GM18868 (cell line): Measurements from ENCODE around the gene TUBB.

Experiments
- ATAC-seq: cut with Tn5 transposase; IDR thresholded peaks from one replicate; pipeline ENCODE4 v1.9.1; 2021; ENCODE audit warnings: mild to moderate bottlenecking, moderate library complexity; ENCODE audit not compliant: unreplicated experiment

TUBB gene

DNA sequence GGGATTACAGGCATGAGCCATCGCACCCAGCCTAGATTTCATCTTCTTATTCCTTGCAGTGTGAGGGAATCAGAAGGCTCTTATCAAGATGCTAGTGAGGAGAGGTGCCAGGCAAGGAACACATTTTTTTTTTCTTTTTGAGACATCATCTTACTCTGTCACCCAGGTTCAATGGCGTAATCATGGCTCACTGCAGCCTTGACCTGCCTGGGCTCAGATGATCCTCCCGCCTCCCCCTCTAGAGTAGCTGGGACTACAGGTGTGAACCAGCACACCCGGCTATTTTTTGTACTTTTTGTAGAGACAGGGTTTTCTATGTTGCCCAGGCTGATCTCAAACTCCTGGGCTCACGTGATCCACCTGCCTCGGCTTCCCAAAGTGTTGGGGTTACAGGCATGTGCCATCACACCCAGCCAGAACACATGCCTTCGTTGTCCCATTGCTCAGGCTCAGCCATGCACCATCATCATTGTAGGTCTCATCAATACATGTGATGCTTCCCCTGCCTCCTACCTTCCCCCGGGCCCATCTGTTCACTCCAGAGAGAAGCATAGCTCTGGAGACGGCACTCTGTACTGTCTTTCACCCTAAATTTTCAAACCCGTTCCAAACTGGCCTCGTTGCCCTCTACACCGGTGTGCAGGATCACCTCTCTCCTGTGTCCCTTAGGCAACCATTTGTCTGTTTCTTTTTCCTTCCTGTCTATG, 12.2 kb downstream of the TUBB start:
- ATAC-seq: no peak

DNA sequence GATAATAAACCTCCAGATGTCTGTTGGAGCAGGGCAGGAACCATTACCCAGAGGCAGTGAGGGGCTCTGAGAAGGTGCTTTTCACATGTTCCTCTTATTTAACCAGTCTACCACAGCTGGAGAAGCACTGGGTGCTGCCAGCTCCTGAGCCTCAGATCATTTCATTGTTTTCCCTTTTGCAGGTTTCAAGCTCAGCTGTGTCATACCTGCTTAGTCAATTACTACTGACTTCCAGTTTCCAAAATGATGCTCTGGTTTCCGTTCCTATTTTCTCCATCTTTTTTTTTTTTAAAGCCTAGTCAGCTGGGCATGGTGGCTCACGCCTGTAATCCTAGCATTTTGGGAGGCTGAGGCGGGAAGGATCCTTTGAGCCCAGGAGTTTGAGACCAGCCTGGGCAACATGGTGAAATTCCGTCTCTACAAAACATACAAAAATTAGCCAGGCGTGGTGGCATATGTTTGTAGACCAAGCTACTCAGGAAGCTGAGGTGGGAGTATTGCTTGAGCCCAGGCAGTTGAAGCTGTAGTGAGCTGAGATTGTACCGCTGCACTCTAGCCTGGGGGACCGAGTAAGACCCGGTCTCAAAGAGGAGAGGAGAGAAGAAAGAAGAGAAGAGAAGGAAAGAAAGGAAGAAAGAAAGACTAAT, 15.6 kb downstream of the TUBB start:
- peak; percentile 53 for ATAC-seq

DNA sequence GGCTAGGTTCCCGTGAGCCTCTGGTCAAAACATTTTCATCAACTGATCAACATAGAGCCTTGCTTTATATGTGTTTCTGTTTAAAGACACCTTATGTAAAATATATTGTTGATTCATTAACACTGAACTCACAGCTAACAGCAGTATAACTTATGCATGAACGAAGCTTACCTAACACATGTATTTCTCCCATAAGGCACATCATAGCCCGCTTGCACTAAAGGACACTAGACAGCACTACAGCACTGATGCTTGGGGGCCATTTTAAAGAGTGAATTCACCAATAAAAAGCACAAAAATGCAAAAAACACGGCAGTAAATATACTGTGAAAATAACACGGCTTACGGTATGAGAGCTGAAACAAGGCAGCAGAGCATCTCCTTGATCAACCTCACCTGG, 18.4 kb downstream of the TUBB start:
- ATAC-seq: no peak

DNA sequence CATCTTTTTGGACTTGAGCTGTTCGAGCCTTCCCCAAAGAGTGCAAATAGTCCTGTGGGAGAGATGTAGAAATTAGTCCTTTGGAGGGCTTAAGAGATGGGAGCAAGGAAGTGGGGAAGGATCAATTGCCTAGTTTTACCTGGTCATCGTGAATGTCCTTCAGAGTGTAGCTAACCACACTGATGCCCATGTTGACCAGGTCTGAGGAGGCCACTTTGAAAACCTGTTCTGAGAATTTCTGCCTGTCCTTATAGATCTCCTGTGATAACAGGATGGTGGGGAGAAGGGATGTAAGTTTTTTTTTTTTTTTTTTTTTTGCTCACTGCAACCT, 20.4 kb downstream of the TUBB start:
- no peak for ATAC-seq

DNA sequence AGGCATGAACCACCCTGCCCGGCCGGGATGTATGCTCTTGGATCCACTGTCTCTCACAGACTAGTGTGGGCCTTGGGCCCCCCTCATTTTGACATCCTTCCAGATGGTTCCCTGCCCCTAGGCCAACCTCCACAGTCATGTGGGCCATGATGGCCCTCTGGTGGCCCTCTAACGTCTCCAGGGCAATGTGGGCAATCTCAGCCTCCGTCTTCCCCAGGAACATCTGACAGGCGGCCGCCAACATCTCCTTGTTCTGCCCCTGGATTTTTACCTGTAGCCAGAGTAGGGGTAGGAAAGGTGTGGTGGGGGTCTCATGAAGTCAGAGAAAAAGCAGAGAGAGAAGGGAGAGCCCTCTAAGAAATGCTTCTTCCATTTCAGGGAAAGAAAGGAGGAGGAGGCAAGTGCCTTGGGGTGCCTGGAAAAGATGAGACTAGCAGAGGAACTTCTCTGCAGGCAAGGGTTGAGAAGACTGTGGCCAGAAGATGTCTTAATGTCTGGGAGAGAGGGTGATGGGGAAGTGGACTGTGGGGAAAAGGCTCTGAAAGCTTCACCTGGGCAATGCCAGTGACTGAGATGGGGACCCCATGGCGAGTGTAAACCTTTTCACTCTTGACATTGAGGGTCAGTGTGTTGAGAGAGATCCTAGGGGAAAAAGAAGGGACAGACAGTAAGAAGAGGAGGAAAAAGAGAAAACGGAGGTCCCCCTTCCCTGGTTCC, 21.1 kb downstream of the TUBB start:
- no peak for ATAC-seq

DNA sequence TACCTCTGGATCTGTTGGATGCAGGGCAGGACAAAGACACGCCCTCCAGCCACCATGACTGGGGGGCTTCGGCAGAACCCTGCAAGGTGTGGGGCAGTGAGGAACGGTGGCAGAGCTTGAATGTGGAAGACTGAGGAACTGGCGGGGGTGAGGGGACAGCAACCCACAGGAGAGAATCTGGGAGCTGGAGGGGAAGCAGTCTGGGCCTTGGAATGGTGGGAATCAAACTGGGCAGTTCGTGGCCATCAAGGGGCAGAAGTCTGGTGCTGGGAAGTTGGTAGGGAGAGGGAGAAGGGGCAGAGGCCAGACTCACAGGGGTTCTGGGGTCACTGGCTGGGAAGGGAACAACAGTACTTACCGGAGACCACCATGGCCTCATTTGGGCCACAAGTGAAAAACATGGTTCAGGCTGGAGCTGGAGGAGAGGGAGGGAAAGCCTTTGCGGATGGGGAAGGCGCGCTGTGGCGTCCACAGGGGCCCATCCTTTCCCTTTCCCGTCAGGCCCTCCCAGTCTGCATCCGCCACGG, 21.7 kb downstream of the TUBB start:
- ATAC-seq: no peak

DNA sequence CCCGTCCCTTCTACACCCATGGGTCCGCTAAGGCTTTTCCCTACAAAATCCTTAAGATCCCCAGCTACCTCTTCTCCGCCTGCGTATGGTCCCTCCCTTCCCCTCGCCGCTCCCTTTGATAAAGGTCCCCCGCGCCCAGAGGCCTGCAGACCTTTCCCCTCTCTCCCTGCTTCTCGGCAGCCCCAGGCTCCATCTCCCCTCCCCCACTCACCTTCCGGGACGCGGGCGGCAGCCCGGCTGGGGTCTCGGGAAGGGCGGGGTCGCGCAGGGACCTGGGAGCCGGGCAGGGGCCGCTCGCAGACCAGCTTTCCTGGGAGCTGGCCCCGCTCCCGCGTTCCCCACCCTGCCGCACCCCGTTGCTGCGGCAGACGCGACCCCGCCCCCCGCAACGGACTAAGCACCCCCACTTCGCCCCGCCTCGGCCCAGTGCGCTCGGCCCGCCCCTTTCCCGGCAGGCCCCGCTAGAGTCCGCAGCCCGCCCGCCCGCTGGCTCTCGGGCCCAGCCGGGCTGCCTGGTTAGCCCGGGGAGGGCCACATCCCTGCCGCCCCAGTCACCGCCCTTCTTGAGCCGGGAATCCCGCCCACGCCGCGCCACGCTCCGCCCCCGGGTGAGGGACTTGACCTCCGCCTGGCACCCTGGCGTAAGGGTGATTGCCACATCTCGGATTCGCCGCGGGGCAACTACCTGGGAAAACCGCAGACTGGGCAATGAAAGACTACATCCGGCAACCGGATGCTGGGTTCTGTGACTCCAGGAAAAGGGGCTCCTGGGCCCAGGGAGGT, 22.4 kb downstream of the TUBB start, which contains the start of gene FLOT1:
TSS of gene FLOT1 (minus strand) at position 372 of the 783 bp plus-strand sequence. CDS start 498 bp downstream, outside the sequence.
- ATAC-seq: peak; percentile 65

DNA sequence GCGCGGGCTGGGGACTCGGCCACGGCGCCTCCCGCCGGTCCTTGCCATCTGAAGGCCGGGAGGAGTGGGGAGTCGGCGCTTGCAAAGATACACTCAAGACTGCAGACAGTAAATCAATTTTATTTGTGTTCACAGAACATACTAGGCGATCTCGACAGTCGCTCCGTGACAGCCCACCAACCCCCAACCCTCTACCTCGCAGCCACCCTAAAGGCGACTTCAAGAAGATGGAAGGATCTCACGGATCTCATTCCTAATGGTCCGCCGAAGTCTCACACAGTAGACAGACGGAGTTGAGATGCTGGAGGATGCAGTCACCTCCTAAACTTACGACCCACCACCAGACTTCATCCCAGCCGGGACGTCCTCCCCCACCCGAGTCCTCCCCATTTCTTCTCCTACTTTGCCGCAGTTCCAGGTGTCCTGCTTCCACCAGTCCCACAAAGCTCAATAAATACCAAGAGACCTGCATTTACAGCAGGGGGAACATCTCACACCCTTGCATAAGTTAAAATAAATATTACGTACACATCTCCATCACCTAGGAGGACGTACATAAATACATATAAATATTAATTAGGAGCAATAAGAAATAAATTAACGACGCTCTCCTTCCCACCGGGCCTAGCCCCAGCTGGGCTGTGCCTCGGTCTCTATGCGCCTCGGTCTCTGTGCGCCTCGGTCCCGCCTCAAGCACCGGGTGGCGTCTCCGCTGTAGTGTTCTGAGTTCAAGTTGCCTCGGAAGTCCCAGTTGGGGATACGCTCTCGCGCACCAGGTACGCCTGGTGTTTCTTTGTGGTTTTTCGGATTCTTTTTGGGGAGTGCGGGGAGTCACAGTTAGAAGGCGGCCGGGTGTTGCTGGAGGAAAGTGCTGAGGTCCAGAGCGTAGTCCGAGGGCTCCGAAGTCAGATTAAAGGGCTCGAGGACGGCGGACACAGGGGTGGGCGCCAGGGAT, 23.2 kb downstream of the TUBB start:
- no peak for ATAC-seq

DNA sequence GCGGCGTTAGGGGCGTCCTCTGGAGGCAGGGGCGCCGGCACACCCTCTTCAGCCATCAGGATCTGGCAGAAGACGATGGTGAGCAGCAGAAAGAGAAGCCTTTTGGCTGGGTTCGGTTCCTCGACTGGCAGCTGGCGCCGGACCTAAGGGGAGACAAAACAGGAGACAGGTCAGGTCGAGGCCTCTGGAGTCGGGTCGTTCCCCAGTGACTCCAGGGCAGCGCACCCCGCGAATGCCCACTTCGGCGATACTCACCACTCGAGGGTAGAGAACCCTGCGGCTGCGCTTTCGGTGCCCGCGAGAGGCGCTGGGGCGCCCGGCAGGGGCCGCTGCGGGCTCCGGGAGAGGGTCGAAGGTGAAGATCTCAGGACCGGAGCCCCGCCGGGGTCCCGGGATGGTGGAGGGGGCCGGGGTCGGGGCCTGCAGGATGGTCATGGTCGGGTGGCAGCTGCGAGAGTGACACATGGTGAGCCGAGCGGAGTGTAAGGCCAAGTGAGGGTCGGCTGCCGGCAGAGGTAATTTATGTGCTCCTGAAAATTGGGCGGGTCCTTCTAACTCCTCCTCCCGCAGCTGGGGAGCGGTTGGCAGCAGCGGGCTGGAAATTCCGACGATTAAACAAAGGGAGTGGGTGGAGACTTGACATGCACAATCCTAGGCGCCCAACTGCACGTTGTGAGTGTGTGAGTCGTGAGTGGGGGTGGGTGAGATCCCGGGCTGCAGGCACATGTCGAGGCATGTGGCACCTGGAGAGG, 24.1 kb downstream of the TUBB start, which contains the start of gene IER3:
TSS of gene IER3 (minus strand) at position 494 of the 752 bp plus-strand sequence. CDS start at position 465, 29 bp downstream.
- ATAC-seq: peak; percentile 36

DNA sequence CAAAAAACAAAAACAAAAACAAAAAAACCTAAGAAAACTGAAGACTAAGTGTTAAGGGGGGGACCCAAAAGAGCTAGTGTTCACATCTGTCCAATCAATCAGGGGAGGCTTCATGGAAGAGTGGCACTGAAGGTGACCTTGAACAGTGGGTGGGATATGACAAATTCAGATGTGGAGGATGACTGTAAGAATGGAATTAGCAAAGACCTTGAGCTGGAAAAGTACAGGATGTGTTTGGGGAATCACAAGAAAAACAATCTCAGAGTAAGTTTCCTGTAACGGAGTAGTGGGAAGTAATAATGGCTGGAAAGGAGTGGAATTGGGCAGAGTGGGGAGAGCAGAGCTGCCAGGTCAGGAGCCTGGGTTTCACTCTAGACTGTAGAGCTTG, 27.1 kb downstream of the TUBB start:
- no peak for ATAC-seq

DNA sequence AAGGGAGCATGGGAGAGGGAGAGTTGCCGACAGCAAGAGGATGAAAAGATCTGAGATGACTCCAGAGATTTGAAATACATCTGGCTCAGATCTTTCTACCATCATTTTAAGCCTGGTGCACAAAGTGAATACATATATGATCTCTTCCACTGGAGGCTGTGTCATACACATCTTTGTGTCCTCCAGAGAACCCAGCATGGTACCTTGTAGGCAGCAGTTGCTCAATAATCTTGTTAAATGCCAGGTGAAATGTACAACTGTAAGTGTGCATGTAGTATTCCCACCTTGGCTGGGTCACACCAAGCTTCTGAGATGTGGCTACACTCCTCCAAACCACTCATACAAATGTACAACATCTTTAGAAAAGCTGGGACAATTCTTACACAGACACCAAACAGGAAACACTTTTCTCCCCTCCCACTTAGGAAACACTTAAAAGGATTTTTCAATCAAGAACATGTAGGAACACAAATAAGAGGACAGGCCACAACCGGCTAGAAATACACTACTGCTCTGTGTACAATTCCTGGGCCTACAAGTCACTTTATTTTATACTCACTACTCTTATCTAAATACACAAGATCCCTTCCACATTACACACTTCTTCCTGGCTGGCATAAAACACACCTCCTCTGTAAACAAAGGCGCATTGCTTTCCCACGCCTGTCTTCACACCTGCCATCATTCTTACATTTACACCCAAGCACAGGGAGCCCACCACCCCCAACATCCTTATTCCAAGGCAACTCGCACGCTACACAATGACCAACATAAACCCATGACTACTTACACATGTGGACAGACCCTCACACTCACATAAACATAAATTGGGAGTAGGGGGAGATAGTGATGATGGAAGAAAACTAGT, 28.0 kb downstream of the TUBB start:
- ATAC-seq: no peak

DNA sequence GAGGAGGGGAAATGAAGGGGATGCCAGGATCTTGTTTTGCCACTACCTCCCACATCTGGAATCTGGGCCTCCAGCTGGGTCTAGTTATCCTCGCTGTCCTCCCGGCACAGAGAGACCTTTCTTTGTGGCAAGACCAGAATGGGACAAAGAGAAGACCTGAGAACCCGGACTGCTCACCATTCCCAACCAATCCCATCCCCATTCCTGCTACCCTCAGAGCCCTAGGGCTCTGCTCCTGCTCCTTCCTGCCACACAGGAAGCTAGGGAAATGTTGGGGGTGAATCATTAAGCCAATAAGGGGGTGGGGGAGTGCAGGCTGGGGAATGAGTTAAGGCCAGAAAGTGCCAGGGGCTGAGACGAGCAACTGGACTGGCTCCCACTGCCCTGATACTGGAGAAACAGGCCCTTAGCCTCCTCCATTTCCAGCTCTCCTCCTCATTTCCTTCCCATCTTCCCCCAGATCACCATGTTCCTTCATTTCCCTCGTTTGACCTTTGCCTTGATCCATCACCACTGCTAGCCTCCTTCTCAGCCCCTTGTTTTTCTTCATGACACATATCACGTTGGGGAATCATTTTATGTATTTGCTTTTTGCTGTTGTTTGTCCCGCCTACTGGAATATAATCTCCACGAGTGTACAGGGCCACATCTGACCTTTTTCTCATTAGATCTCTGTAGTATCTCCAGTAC, 28.8 kb downstream of the TUBB start:
- no peak for ATAC-seq

DNA sequence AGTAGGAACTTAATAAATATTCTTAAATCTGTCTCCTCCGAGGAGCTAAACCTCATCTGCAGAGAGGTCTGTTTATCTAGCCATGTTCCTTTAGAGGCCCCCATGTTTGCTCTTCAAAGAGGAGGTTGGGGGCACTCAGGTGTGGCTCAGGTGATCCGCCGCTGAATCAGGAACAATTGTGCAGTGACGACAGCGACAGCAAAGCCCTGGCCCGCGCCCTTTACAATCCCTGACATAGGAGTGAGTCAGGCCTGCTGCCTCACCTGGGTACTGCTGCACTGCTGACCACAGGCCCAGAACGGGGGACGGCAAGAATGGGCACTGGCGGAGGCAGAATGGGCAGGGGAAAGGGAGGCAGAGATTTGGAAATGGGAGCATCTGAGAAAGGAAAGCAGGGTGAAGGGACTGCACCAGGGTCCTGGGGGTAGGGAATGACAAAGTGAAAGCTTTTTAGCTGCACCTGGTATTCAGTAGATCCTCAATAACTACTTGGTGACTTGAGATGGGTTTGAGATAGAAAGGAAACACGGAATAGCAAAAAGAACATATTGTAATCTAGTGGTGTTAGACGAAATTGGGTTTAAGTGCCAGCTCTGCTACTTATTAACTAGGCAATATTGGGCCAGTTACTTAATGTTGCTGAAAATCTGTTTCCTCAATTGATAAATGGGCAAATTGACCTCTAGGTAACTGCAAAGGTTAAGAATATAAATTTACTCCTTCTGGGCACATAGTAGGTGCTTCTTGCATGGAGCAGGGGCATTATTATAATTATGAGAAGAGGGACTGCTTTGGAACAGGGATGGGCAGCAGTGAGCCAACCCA, 29.6 kb downstream of the TUBB start:
- no peak for ATAC-seq

DNA sequence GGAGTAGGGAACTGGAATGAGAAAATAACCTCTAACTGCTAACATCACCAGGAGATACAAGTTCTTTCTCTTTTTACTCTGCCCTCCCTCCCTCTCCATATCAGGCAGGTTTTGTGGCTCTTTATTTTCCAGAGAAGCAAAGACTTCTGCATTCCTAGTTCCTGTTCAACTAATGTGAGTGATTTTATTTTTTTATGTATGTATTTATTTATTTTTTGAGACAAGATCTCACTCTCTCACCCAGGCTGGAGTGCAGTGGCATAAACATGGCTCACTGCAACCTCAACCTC, 30.2 kb downstream of the TUBB start:
- ATAC-seq: no peak

DNA sequence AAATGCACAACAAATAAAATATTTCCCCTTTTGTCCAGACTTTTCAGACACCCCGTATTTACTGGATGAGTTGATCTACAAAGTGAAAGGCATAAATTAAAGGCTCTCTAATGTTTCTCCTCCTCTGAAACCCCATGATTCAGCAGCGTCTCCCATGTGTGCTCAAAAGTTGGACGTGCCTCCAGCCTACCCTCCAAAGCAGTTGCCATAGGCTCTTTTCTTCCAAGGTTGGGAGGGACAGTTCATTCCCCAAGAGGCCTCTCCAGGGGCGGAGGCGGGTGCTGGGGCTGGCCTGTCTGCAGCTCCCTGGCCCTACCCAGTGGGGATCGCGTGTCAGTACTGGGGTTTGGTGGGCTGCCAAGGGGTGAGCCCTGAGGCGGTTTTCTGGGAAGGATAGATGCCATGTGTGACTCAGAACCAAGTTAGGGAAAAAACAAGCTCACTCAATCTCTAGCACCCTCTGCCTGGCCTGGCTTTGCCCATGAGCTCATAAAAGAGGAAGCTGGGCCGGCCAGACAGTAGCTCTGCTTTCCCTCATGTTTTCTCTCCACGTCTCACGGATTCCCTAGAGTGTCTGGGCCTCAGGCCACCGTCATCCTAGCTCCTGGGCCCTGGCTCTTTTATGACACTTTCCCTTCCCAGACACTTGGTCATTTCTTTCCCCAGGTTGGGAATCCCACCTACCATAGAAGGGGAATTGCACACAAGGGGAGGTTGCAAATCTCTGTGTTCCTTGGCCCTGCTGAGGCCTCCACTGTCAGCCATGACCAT, 32.2 kb downstream of the TUBB start:
- no peak for ATAC-seq

DNA sequence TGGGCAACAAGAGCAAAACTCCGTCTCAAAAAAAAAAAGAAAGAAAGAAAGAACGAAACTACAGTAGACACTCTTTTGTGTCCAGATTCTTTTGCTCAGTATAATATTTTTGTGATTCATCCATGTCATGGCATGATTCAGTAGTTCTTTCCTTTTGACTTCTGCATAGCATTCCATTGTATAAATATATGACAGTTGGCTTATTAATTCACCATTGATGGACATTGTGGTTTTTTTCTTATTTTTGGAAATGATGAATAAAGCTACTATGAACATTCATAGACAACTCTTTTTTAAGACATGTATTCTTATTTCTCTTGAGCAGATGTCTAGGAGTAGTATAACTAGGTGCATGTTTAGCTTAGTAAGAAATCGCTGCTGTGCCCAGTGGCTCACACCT, 34.5 kb downstream of the TUBB start:
- no peak for ATAC-seq
